Hematopoietic multipotent progenitor cell treated with erythropoietin and hydrocortisone succinate and interleukin-3 and kit ligand, for 4 days (in vitro differentiated cells): ENCODE measurements around the gene SFTPD.
"Not testable (repeated sequence)": the region's sequence is repeated elsewhere in the genome, so short reads cannot be mapped to it uniquely, and the experiment has no call there.

Source experiments
- DNase-seq: peaks from one replicate; pipeline ENCODE4 v3.0.0-alpha.2; 2015

SFTPD gene

DNA sequence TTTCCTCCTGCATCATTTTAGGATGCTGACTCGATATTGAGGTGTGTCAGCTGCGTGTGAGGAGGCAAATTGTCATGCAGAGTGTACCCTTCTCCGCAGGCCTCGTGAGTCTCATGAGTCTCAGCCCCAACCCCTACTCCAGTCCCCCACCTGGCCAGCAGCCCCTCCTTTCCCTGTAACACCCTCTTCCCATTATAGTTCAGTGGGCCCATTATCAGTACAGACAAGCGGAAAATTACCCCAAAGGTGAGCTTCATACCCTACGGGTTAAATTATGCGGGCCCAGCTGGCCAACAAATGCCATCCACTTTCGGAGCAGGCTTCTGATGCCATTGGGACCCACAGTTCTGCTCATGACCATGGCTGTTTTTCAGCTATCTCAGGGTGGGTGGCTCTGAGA is 25.2 kb downstream of the SFTPD start:
- DNase-seq = no peak

DNA sequence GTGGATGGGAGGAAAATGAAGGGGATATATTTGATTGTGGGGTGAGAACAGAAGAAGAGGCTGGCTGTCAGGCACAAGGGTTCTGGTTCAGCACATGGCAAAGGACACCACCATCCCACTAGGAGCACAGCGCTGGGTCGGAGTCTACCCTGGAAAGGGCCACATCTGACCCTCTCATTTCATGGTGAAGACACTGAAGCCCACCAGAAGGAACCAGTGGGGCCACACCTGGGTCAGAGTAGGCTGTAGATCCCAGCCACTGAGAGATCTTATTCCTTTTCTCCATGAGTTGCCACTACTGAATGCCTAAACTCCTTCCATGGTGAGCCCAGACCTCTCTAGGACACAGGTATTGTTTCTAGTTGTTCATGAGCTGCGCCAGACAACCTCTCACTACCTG is 25.8 kb downstream of the SFTPD start:
- DNase-seq = no peak

DNA sequence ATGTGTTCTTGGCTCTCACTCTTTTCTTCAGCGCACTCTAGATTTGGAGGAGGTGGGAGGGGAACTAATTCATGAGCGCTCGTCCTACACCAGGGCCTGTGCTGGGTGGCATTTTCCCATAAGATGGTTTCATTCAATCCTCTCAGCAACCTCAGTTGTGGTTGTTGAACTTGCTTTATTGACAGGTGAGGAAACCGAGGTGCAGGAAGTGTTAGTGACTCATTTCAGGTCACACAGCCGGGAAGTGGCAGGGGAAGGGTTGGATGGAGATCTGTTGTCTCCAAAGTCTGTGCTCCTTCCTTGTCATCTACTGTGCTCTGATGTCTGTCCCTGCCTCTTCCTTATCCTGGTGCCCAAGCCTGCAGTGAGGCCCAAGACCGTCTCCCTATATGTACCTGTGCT is 26.9 kb downstream of the SFTPD start:
- DNase-seq = not testable (repeated sequence)

DNA sequence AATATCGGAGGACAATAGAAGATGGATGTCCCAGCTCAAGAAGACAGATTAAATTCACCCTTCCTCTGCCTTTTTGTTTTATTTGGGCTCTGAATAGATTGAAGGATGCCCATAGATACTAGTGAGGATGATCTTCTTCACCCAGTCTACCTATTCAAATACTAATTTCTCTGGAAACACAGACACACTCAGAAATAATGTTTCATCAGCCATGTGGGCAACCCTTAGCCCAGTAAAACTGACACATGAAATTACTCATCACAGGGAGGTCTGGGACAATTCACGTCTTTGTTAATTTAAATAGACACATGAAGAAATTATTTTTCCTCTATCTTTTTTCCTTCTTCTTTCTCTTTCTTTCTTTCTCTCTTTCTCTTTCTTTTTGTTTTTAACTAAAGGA is 33.1 kb downstream of the SFTPD start:
- not testable (repeated sequence) for DNase-seq

DNA sequence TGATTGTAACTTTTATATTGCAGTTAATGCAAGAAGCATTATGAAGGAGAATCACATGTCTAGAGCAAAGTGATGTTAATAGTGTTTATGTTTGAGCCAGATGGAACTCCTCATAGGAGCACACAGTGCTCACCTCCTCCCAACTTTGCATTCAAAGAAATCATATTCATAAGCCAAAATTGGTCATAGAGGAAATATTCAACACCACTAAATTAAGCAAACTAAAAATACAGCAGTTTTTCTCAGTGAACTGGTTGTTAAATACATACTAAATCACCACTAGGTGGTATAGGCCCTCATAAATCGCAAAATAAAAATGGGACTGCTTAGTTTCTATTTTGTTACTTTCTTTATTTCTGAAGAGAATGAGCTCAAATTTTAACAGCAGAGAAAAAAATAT is 34.4 kb downstream of the SFTPD start:
- DNase-seq = peak; percentile 58

DNA sequence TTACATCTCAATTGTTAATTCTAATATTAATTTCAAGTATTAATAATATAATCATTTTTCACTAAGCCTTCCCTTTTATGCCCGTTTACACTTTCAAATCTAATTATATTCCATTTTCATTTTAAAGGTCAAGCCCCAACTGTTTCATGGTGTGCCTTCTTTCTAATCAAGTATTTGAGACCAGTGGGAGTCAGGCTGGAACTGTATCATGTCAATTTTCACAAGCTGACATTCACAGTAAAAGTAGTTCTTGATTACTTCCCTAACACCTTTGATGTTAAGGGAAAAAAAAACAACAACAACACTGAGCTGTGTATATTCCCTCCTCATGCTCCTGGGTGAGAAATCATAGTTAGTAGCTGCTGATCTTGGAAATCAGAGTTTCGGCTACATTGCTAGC is 38.1 kb downstream of the SFTPD start:
- DNase-seq = no peak

DNA sequence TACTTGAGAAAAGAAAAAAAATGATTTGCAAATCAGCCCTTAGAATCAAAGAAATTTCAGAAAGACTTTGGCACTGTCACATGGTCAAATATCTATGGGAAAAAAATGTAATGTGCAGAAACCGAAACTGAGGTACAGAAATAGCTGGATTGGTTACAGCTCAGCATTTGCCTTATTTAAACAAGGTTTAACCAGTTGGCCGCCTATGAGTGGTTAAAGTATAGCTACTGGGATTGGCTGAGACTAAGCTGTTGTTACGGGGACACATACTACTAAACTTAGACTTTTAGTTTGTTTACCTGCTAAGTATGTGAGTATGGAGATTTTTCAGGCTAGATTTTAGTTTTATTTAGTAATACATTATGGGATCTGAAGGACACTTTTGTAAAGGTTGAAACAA is 38.6 kb downstream of the SFTPD start:
- DNase-seq = no peak

DNA sequence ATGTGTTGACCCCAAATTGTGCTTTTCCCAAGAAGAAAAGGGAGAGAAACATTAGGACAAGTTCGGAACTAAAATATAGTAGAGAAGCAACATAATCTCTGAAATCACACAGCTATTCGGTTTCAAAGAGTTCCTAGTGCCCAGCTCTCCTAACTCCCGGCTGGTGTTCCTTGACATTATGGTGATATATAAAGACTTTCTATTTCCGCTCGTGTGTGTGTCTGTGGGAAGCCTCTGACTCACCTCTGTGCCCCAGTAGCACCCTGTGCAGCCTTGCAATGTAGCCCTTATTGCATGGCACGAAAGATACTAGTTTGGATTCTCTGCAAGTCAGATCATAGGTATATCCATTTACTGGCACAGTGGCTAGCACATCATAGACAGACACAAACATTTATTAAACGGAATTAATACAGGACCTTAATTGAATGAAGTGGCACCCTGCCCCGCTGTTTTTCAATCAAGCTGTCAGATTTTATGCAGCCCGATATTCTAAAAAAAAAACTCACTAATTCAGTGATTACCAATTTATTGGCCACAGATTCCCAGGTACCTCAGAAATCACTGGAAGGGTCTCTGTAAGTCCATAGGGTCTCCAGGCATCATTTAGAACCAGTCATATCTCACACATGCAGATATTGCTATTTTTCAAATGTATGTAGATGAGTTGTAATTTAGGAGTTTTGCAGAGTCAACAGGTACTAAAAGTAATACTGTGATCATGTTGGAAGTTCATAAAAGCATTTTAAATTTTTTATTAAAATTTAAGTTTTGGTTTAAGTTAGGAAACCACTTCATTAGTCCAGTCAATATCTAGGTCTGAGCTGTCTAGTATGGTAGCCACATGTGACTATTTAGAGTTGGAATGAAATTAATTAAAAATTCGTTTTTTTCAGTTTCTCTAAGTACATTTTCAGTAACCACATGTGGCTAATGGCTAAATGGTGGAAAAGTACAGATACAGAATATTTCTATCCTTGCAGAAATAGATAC is 43.3 kb downstream of the SFTPD start:
- DNase-seq = peak; percentile 24

DNA sequence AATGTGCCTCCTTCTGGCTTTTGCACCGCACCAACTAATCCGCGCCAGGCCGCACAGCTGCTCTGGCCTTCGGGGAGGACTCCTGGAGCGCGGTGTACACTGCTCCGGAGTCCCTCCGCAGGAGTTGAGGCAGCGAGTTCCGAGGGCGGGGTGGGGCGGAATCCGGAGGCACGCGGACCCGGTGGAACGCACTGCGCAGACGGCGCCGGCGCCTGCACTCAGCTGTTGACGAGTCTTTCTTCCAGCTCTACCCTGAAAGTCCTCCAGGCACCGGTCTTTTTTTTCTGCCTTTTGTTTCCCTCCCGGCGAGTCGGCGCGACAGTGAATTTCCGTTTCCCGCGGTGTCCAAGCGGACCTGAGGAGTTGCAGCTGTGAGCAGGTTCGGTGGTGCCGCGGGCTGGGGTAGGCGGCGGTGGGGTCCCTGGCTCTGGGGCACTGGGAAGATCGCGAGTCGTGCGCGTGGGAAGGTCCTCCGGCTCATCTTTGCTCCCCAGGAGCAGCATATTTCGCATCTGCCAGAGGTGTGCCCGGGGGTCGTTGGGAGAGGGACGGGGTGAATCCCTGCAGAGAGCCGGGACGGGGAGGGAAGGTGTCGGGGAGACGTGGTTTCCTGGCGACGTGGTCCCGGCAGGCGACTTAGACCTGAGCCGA is 44.1 kb downstream of the SFTPD start:
- DNase-seq = peak; percentile 70

DNA sequence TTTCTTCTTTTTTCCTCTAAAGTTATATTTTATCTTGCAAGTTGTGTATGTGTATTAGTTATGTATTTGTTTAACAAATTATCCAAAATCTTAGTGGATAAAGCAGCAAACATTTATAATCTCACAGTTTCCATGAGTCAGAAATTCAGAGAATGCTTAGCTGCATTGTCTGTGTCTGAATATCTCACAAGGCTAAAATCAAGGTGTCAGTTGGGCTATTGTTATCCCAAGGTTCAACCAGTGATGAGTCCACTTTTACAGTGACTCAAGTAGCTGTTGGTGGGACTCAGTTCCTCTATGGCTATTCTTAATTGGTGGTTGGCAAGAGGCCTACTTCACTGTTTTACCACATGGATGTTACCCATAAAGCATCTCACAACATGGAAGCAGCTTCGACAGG is 47.3 kb downstream of the SFTPD start:
- not testable (repeated sequence) for DNase-seq

DNA sequence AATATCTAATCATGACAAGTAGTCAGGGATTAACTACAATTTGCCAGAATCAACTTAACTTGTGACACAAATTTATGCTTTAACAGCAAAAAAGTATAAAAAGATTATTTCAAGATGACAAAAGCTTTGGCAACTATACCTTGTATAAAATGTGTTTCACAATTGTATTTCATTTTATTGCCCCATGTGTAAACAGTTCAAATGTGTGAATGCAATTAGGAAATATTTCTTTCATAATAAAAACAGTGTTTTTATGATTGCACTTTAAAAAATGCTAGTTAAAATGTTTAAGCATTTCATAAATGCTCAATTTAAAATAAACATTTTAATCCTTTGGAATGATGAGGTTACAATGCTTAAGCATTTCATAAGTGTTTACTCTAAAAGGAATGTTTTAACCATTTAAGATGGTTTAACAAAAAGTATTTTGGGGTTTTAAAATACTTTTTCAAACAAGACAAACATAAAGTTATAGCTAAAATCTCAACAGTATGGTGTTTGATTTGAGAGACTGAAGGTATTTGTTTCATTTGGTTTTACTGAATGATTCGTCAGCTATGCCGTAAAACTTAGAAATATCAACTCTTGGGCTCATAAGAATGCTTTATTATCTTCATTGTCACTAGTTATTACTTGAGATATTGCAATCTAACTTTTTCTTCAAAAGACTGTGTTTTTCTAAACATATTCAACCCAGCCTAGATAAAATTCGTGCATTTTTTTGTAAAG is 50.1 kb downstream of the SFTPD start:
- DNase-seq = no peak

DNA sequence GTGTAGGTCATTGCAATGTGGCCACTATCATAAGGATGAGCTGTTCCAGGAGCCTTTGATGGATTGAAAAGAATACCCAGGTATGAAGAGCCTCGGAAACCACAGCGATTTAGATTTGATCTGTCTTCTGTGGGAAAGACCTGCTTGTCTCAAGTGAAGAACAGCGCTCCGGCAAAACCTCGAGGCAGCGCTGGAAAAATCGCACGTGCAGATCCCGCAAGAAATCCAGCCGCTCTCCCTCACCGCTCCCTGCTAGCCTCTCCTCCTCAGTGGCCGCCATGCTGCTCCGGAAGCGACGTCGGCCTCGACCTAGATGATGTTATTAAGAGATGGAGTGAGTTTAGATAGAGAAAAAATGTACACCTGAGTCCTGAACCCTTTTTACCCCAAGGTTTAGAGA is 56.0 kb downstream of the SFTPD start:
- DNase-seq = not testable (repeated sequence)

DNA sequence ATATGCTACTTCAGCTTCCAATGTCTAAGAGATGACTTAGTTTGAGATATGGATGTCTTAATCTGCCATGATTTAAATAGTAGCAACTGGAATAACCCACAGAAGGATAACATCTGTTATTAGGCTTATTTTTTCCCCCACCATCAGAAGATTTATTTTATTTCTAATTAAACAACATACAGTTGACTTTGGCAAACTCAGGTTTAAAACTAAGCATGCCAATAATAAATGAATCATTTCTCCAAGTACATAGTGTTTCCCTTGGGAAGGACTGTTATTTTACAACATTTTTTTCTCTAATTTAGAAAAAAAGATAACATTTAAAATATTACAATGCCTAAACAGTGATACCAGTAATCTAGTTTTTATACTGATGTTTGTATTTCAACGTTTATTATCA is 58.4 kb downstream of the SFTPD start:
- no peak for DNase-seq

DNA sequence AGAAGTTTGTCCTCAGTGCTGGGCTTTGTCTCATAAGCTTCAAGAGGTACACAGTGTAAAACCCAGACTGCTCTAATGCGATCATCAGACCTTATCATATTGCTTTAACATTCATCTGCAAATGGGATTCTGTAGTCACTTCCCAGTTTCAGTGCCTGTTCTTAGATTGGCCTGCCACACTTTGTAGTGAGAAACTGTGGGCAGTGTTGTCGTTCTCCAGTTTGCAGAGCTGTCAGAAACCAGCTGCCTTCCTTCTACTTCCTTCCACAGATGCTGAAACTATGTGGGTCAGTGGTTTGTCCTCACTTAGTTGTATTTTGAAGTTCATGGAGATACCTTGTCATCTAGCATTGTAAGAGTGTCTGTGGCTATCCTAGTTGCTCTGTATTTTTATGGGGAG is 59.9 kb downstream of the SFTPD start:
- DNase-seq = peak; percentile 24
